D341Med (cell line): ENCODE measurements around the gene THSD4.
"Not testable (repeated sequence)": the region's sequence is repeated elsewhere in the genome, so short reads cannot be mapped to it uniquely, and the experiment has no call there.

Experiments
- DNase-seq: peaks from one replicate; pipeline ENCODE4 v3.0.0; 2012; ENCODE audit warnings: low spot score

The THSD4 gene

DNA sequence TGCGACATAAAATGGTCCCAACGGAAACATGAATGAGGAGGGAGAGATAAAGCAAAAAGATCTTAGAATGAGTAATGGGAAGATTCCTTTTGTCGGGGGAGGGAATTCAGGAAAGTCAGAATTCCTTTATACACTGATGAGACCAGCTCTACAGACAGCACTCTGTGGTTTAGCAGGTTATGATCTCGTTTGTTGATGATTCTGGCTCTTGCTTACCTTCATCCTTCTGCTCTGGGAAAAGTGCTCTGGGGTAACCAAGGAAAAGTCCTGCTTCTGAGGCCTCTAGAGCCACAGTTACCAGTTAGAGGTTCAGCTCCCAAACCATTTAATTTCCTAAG lies 544.4 kb downstream of the THSD4 start:
- no peak for DNase-seq

DNA sequence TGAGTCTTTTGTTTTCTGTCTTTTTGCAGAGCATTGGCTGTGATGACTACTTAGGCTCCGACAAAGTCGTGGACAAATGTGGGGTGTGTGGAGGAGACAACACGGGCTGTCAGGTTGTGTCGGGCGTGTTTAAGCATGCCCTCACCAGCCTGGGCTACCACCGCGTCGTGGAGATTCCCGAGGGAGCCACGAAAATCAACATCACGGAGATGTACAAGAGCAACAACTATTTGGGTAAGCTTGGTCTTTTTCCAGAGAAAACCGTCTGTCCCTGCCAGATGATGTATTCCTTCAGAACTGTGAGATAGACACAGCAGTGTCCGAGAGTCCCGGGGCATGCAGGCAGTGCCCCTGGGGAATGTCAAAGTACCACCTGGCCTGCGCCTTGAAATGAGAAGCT lies 545.2 kb downstream of the THSD4 start:
- no peak for DNase-seq

DNA sequence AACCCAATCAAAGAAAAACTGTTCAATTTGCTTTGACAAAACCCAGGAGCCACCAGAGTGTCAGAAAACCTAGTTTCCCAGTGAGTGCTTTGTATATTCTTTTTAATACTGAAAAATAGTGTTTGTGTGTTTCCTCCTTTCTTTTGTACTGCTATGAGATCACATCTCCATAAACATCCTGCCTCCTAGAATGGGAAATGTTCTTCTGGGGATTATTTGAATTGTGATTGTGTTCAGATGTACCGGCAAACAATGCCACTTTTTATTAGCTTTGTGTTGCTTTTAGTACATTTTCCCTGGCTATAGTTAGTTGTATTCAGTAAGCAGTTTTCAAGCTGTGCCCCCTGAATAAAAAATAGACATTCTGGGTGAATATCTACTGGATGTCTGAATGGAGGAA lies 547.0 kb downstream of the THSD4 start:
- no peak for DNase-seq

DNA sequence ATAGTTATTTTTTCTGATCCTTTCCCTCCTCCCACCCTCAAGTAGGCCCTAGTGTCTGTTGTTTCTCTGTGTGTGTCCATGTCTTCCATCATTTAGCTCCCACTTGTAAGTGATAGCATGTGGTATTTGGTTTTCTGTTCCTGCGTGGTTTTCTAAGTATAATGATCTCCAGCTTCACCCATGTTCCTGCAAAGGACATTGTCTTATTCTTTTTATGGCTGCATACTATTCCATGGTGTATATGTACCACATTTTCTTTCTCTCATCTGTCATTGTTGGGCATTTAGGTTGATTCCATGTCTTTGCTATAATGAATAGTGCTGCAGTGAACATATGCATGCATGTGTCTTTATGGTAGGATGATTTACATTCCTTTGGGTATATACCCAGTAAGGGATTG lies 549.4 kb downstream of the THSD4 start:
- DNase-seq, result no peak

DNA sequence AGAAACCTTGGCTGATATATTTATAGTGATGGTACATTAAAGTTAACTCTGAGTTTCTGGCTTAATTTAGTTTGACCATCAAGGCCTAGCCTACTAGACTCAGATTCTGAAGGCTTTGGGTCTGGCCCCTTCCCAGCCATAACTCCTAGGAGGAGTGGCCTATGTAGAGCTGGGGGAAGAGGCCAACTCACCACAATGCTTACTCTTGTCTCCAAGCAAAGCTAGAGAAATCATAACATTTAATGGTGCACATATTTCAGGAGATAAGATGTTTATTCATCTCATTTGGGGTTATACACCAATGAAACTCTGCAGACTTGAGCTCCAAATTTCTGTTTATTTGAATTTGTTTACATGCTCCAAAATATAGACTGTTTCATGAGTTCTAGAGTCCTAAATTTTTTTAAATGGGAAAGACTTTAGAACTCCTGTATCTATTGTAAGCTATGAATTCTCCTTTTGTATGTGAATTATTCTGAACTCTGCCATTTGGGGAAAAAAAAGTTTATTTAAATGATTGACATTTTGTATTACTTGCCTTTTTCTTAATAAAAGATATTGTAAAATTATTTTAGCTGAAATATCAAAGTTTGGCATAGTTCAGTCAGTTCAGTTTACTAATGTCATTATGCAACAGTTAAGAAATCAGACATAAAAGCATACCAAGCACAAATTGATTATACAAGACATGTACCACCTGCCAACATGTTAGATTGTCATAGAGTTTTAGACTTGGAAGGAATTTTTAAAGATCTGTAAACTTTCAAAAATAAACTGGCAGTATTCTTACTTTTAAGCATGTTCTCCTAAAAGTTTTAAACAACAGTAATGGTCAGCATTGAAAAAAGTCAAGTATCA lies 551.7 kb downstream of the THSD4 start:
- DNase-seq, result no peak

DNA sequence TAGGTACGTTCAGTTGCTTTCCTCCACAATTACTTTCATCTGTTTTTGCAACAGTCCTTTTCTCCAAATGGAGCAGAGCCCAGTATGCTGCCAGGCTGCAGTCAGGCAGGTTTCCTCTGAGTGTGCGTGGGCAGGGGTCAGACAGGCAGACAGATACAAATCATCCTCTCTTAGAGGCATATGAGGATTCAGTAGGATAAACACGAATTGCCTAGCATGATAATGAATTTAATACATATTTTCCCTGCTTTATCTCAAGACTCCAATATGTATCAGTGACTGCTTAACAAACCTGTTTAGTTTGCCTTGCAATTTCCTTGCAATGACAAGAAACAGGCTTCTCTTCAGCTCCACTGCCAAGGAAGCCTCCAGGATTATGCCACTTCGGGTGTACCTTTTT lies 554.4 kb downstream of the THSD4 start:
- DNase-seq, result no peak

DNA sequence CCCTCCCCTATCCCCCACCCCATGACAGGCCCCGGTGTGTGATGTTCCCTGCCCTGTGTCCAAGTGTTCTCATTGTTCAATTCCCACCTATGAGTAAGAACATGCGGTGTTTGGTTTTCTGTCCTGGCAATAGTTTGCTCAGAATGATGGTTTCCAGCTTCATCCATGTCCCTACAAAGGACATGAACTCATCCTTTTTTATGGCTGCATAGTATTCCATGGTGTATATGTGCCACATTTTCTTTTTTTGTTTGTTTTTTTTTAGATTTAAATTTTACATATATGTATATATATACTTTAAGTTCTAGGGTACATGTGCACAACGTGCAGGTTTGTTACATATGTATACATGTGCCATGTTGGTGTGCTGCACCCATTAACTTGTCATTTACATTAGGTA lies 555.0 kb downstream of the THSD4 start:
- not testable (repeated sequence) for DNase-seq

DNA sequence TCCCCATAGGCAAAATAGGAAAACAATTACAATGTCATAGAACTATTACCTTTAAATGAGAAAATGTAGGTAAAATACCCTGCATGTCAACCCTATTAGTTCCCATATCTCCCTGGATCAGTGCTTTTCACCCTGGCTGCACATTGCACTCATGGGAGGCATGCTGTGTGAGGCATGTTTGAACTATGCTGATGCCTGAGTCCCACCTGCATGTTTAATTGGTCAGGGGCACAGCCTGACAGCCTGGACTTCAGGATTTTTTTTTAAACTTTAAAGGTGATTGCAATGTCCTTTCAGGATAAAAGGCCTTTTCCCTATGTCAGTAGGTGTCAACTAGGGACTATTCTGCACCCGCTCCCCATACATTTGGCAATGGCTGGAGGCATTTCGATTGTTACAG lies 559.1 kb downstream of the THSD4 start:
- no peak for DNase-seq

DNA sequence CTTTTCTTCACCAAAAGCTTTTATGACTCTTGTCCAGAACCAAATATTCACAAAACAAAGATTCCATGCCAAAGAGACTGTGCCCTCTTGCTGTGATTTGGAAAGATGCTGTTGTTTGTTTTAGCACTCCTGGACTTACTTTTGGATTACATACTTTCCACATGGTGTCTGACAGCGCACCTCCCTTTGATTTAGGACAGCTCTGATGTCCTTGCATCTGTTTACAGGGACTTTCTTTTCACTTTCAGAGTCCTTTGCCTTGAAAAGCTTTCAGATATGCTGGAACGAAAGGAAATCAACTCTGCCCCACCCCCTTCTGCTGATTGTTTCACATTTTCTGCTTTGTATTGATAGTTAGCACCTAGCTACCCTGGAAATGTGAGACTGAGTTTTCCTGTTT lies 562.1 kb downstream of the THSD4 start:
- no peak for DNase-seq

DNA sequence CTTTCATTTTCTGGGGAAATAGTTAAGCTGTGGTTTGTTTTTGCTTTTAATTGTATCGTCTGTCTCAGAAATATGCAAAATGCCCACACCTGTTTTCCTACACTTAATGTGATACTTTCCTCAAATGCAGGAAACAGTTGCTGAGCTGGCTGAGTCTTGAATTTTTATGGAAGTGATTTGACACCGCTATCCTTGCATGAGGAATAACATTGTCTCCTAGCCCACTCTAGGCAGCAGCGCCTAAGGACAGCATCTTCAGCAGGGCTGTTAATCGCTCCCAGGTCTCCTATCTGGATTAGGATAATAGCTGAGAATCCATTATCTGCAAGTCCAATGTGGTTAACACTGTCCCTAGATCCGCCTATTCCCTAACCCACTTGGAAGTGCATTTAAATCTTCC lies 562.5 kb downstream of the THSD4 start:
- DNase-seq, result no peak

DNA sequence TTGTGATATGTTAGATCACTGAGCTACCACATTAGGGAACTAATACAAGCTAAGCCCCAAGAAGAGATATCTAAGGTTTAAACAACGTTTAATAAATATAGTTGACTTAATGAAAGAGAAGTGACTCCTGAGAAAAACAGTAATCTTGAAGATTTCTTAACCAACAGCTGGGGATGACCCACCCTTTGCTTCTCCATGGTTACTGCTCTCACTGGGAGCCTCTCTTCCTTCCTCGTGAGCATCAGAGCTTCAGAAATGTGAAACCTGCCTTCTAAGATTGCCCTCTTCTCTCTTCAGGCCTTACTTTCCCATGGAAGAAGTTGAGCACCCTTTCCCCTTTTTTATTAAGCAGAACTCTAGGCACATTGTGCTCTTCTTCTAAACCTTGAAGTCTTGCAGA lies 562.9 kb downstream of the THSD4 start:
- no peak for DNase-seq

DNA sequence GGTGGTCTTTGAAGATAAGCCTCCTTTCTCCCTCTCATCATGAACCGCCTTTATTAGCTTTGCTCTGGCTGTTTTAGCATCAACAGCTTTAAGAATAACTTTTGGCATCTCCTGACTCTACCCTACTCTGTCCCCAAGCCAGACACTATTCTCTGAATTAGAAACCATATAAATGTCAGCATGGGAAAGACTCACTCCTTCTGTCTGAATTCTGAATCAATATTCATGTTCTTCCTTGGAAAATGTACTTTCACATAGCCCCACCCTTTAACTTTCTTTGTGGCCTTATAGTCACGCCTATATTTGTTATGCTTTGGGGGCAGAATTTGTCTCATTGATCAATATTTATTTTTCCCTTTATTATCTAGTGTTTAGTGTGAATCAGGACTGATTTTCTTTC lies 563.3 kb downstream of the THSD4 start:
- no peak for DNase-seq

DNA sequence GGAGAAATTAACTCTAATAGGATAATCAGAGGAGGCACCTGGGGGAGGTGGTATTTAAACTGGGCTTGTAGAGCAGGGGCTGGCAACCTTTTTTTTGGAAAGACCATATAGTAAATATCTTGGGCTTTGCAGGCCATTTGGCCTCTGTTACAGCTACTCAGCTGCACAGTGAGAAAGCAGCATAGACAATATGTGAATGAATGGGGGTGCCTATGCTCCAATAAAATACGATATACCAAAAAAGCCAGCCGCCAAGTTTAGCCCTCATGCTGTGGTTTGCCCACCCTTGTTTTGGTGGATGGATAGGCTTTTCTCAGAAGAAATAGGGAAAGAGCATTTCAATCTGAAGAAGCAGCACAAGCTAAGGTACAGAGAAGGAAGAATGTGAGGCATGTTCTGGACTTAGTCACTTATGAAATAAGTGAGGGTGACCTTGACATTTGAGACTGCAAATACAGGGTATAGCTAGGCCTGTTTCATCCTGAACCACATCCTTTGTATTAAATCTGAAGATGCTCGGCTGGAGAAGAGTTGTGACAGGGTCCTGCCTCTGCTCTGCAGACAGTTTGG lies 564.0 kb downstream of the THSD4 start:
- no peak for DNase-seq

DNA sequence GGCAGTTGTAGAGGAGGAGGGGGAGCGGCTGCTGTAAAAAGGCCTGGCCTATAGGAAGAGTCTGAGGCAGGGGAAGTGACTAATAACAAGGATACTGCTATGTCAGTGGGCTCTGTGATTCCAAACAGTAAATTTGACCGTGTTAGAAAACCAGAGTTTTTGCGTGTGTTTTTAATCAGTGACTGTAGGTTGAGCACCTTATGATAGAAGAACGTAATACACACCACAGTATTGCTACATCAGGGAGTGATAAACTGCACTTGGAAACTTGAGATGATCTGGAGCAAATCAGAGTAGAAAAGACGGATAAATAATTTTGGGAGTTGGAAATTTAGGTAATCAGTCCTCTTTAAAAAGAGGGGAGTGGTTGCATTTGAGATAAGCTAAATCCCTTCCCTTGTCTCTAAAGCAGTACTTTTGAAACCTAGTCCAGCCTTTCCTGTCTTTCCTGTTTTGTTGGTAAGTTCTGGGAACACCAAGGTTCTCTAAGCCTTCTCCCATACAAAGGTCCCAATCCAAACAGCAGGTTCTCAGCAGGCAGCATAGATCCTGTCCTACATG lies 564.6 kb downstream of the THSD4 start:
- DNase-seq, result no peak

DNA sequence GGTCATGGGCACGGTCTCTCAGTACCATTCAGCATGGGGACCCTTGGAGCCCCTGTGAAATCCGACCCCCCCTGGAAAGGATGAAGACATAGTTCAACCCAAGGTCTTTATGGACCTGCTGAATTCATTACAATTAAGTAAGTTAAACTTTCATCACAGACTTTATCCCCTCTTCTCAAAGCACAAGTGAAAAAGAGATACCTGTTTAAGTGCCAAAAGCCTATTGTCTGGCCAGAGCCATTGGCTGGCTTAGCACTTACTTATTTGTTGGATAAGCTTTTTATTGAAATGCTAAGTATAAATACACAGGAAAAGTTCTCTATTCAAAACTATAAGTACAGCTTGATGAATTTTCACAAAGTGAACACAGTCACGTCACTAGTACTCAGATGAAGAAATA lies 566.7 kb downstream of the THSD4 start:
- DNase-seq, result no peak

DNA sequence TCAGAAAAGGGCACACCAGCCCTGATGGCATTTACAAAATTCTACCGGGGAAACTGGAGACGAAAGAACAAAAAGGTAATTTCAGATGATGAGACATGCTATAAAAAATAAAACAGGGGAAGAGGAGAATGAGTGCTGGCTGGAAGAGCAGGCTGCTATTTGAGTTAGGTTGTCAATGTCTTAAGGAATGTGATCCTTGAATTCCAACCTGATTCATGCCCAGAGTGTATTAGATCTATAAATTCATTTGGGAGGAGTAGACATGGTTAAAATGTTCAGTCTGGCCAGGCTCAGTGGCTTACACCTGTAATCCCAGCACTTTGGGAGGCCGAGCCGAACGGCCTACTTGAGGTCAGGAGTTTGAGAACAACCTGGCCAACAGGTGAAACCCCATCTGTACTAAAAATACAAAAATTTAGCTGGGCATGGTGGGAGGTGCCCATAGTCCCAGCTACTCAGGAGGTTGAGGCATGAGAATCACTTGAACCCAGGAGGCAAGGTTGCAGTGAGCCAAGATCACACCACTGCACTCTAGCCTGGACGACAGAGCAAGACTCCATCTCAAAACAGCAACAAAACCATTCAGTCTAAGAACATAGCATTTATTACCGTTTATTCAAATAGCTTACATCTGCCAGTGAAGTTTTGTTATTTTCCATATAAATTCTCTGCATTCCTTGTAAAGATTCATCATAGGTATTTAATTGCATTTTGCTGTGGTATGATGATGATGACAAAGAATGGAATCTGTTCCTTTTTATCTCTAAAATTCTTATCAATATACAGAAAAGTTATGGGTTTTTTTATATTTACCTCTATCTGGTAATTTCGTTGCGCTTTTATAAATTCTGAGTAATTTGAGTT lies 568.4 kb downstream of the THSD4 start:
- no peak for DNase-seq

DNA sequence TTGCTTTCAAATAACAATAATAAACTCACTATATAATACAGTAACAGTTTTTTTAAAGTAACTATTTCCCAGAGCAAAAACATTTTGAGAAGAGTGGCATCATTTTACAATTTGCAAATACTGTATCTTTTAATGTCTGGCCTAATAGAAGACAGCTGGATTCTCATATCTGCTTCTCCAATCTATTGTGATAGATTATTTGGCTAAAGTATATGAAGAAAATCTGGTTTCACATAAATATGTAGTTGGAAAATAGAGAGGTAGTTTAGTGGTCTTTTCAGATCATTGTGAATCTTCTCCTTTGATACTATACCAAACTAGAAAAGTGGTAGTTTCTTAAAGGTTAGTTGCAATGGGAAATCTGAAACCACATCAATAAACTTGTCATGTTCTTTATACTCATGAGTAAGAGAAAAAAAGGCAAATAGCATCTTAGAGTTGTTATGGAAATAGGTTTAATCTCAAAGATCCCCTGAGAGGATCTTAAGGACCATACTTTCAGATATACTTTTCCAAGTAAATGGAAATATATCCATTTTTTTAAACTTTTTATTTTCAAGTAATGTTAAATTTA lies 570.2 kb downstream of the THSD4 start:
- DNase-seq, result no peak

DNA sequence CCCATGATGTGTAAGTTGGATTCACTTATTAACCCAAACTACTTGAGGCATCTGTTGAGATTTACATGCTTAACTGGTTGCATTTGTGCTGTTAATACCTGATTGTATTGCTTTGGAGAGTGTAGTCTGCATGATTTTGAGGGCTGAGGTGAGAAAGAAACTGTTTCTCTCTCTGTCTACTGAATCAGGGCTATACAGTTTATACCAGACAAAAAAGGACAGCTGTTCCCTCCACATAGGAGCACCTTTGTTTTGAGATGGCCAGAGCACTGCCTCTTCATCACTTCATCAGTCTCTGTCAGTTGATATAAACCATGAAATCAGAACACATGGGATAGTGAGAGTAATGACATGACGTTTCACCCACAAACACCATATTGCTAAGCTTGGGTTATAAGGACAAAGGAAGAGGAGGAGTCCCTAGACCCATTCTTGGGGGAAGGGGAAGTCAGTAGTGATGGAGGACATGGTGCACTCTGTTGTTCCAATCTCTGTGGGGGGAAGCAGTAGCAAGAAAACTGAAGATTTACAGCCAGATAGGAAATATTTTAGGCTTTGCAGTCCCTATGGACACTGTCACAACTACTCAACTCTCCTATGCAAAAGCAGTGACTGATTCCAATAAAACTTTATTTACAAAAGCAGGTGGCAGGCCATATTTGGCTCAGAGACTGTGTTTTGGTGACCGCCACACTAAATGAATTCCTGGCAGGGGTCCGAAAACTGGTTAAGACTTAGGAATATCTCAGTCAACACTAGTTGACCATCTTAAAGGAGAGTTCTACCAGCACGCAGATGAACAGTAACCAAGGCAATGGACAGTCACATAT lies 571.2 kb downstream of the THSD4 start:
- DNase-seq, result no peak

DNA sequence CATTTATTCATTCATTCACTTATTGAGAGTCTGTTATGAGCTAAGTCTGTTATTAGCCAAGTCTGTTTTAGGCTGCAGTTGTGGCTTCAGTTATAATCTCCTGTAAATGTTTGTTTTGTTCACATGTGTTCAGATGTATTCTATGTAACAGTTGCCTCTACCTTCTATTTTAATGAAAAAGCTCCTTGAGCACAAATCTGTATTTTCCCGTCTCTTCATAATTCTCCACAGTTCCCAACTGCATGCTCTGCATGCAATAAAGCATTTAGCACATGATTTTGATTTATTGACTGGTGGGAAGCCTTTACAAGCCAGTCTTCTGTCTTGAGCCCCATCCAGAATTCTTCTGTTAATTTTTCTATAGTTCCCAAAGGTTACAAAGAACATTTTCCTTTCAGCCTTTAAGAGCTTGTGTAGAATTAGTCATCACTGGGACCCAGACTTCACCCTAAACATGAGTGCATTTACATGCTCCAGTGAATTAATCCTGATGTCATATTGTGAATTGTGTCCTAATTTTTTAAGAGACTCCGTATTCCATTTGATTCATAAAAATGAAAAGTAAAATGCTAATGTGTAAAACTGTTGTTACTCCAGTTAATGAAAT lies 572.7 kb downstream of the THSD4 start:
- no peak for DNase-seq

DNA sequence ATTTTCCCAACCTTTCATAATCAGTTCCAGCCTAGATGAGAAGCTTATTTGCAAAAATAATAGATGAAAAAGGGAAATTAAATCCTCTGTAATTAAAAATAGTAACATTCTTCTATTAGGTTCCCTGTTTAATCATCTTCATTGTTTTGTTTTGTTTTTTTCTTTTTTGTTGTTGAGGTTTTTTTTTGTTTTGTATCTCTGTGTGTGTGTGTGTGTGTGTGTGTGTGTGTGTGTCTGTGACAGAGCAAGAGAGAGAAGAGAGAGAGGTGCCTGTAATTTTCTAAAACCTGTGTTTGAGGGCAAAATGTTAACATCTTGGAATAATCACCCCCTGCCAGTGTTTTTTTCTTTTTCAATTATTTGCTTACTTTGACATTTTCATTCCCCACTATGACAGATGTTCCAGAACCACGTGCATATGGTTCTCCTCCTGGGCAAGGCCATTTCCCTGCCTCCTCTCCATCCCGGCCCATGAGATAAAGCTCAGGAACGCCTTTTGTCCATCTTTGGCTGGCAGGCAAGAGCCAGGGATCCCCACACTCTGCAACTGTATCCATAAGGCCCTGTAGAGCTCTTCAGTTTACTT lies 573.3 kb downstream of the THSD4 start:
- DNase-seq, result no peak

DNA sequence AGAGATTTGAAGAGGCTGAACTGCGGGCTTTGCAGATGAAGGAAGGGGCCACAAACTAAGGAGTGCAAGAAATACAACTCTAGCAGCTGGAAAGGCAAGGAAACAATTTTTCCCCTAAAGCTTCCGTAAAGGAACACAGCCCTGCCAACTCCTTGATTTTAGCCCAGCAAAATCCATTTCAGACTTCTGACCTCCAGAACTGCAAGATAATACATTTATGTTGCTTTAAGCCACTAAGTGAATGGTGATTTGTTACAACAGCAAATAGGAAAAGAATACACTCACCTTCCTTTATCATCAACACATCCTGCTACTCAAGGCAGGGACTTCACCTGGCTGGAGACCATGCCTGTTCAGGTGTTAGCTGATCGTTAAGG lies 575.8 kb downstream of the THSD4 start:
- no peak for DNase-seq
